ENCODE data around the gene BBS12. TPM values are rescaled to one million over a fixed set of nuclear protein-coding genes. Genes with fewer than 3 reads are reported as not detected.

Gene BBS12
- total and polyA plus RNA-seq, 9 of the 15 experiments (the other 6 are each of a cell fraction or from before 2014, with no cell fraction given) = 2.7 to 6.5 (median 3.3) TPM

- TF ChIP-seq ZNF609 (CRISPR knock-in tag; IDR thresholded peaks at IDR 0.05; ENCODE audit: borderline replicate concordance) = no peak
- TF ChIP-seq ERF (CRISPR knock-in tag; IDR thresholded peaks at IDR 0.05) = no peak
- TF ChIP-seq ASH1L (IDR thresholded peaks at IDR 0.05; ENCODE audit: borderline replicate concordance, low read depth, partially characterized antibody) = no peak
- peak; percentile 80 for TF ChIP-seq CBFA2T2 (conservative IDR thresholded peaks at IDR 0.05)
- no peak for TF ChIP-seq ZNF146 (CRISPR knock-in tag; IDR thresholded peaks at IDR 0.05; ENCODE audit: unreplicated experiment)
- TF ChIP-seq MEIS2 (IDR thresholded peaks at IDR 0.05; ENCODE audit: partially characterized antibody) = peak; percentile 44
- TF ChIP-seq ZNF316 (IDR thresholded peaks at IDR 0.05) = no peak
- no peak for TF ChIP-seq ZNF589 (CRISPR knock-in tag; IDR thresholded peaks at IDR 0.05; ENCODE audit: low read depth)
- no peak for TF ChIP-seq ELF1 (tag; IDR thresholded peaks at IDR 0.05)
- no peak for TF ChIP-seq ZNF830 (CRISPR knock-in tag; IDR thresholded peaks at IDR 0.05)
- no peak for TF ChIP-seq POLR2A (conservative IDR thresholded peaks at IDR 0.05)
- TF ChIP-seq POLR2AphosphoS2 (IDR thresholded peaks at IDR 0.05; ENCODE audit: low read length) = no peak
- TF ChIP-seq HDAC1 (IDR thresholded peaks at IDR 0.05) = peak in 1 of 2 experiments; percentile 48; a peak in 1 of 4 replicates
- TF ChIP-seq CTBP1 (IDR thresholded peaks at IDR 0.05; ENCODE audit: borderline replicate concordance) = peak; percentile 77
- no peak for TF ChIP-seq SMARCB1 (IDR thresholded peaks at IDR 0.05; ENCODE audit: insufficient read length, low read depth)
- peak; percentile 35; the same call in 1 of the 2 replicates for TF ChIP-seq CREB1 (IDR thresholded peaks at IDR 0.05)
- no peak for TF ChIP-seq CREB1 (CRISPR knock-in tag; IDR thresholded peaks at IDR 0.05)
- TF ChIP-seq SNIP1 (IDR thresholded peaks at IDR 0.05; ENCODE audit: low read depth) = no peak
- TF ChIP-seq CCAR2 (IDR thresholded peaks at IDR 0.05; ENCODE audit: low read depth, low read length) = no peak
- TF ChIP-seq ATF2 (CRISPR knock-in tag; IDR thresholded peaks at IDR 0.05) = no peak
- no peak for TF ChIP-seq NKRF (IDR thresholded peaks at IDR 0.05; ENCODE audit: borderline replicate concordance)
- no peak for TF ChIP-seq POLR3G (IDR thresholded peaks at IDR 0.05; ENCODE audit: extremely low read depth, insufficient read length, insufficient replicate concordance)
- TF ChIP-seq POLR3A (IDR thresholded peaks at IDR 0.05; ENCODE audit: borderline replicate concordance, extremely low read depth, insufficient read depth, insufficient read length) = no peak
- no peak for TF ChIP-seq RBBP5 (IDR thresholded peaks at IDR 0.05; ENCODE audit: borderline replicate concordance, insufficient read depth, low read length, poor library complexity, severe bottlenecking)
Measured at GRCh38 chr4:122766950-122767349, 34.4 kb downstream of the BBS12 start (continued).

Measured in K562 (cell line).